Activated CD8-positive, alpha-beta memory T cell treated with anti-CD3 and anti-CD28 coated beads, Interleukin-2, amount 50 U/mL, for 24 hours (primary cell): ENCODE results near the gene KCNQ5.

ENCODE experiments used
- DNase-seq: peaks from one replicate; pipeline ENCODE4 v3.0.0-alpha.2; 2020; ENCODE audit errors: extremely low read depth

The KCNQ5 gene

GRCh38 chr6:72741083-72741482 lies 119.2 kb downstream of the KCNQ5 start:
- no peak for DNase-seq

- no peak for DNase-seq
Observed at GRCh38 chr6:72742001-72742673, 120.3 kb downstream of the KCNQ5 start.

- no peak for DNase-seq
Observed at GRCh38 chr6:72746276-72746675, 124.4 kb downstream of the KCNQ5 start.

GRCh38 chr6:72748759-72749158 lies 126.9 kb downstream of the KCNQ5 start:
- DNase-seq: no peak

- DNase-seq: no peak
Observed at GRCh38 chr6:72755752-72756151, 133.9 kb downstream of the KCNQ5 start.

- no peak for DNase-seq
Observed at GRCh38 chr6:72757048-72757447, 135.2 kb downstream of the KCNQ5 start.

GRCh38 chr6:72757926-72758325 lies 136.1 kb downstream of the KCNQ5 start:
- no peak for DNase-seq

GRCh38 chr6:72758901-72759300 lies 137.0 kb downstream of the KCNQ5 start:
- DNase-seq: no peak

- no peak for DNase-seq
Observed at GRCh38 chr6:72760114-72760793, 138.4 kb downstream of the KCNQ5 start.

GRCh38 chr6:72761761-72762160 lies 139.9 kb downstream of the KCNQ5 start:
- no peak for DNase-seq

GRCh38 chr6:72769459-72770125 lies 147.7 kb downstream of the KCNQ5 start:
- DNase-seq: no peak

GRCh38 chr6:72770959-72771358 lies 149.1 kb downstream of the KCNQ5 start:
- no peak for DNase-seq

- DNase-seq: no peak
Observed at GRCh38 chr6:72776456-72776855, 154.6 kb downstream of the KCNQ5 start.

GRCh38 chr6:72781624-72782023 lies 159.8 kb downstream of the KCNQ5 start:
- DNase-seq: no peak

- no peak for DNase-seq
Observed at GRCh38 chr6:72783035-72783434, 161.2 kb downstream of the KCNQ5 start.

- no peak for DNase-seq
Observed at GRCh38 chr6:72783666-72784065, 161.8 kb downstream of the KCNQ5 start.

- DNase-seq: no peak
Observed at GRCh38 chr6:72784071-72784470, 162.2 kb downstream of the KCNQ5 start.

GRCh38 chr6:72784581-72784980 lies 162.7 kb downstream of the KCNQ5 start:
- DNase-seq: no peak

- no peak for DNase-seq
Observed at GRCh38 chr6:72787391-72788031, 165.6 kb downstream of the KCNQ5 start.

- DNase-seq: no peak
Observed at GRCh38 chr6:72788188-72788587, 166.3 kb downstream of the KCNQ5 start.

GRCh38 chr6:72789145-72789544 lies 167.3 kb downstream of the KCNQ5 start:
- no peak for DNase-seq

GRCh38 chr6:72792692-72793091 lies 170.8 kb downstream of the KCNQ5 start:
- no peak for DNase-seq
